HFF-Myc (cell line): ENCODE data around the gene ALDH16A1.

Experiments used
- DNase-seq: peaks from one replicate; pipeline ENCODE4 v3.0.0-alpha.2; 2011; ENCODE audit warnings: low read depth; ENCODE audit errors: extremely low read depth
- H3K4me3 ChIP-seq: replicated peaks from 2 replicates; pipeline ENCODE4 v1.5.1; 2011; ENCODE audit warnings: low read depth, mild to moderate bottlenecking, control low read depth, low read length
- TF ChIP-seq, protein P1 (sequence below): IDR thresholded peaks from 2 replicates; pipeline ENCODE4 v1.5.1; 2012; ENCODE audit warnings: mild to moderate bottlenecking, low read depth, low read length, control low read depth; ENCODE audit errors: missing control alignments

The ALDH16A1 gene

DNA sequence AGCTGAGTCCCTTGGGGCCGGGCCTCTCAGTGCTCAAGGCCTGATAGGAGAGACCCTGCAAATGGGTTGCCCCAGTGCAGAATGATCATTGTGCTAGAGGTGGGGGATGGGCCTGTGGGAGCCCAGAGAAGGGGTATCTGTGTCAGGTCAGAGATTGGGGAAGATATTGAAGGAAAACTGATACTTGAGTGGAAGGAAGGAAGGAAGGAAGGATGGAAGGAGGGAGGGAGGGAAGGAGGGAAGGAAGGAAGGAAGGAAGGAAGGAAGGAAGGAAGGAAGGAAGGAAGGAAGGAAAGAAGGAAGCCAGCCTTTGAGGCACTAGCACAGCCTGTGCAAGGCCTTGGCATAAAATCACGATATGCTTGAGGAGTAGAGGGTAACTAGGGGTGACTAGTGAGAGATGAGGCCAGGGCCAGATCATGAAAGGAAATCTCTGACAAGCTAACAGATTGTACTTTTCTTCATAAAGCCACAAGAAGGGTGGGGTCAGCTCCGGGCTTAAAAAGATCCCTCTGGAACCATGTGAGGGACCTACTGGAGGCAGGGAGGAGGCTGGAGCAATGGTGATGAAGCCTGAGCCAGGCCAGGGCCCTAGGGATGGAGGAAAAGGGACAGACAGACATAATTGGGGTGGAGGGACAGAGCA is 41.2 kb upstream of the ALDH16A1 start:
- no peak overlapping the region for H3K4me3 ChIP-seq
- TF ChIP-seq, protein P1, sequence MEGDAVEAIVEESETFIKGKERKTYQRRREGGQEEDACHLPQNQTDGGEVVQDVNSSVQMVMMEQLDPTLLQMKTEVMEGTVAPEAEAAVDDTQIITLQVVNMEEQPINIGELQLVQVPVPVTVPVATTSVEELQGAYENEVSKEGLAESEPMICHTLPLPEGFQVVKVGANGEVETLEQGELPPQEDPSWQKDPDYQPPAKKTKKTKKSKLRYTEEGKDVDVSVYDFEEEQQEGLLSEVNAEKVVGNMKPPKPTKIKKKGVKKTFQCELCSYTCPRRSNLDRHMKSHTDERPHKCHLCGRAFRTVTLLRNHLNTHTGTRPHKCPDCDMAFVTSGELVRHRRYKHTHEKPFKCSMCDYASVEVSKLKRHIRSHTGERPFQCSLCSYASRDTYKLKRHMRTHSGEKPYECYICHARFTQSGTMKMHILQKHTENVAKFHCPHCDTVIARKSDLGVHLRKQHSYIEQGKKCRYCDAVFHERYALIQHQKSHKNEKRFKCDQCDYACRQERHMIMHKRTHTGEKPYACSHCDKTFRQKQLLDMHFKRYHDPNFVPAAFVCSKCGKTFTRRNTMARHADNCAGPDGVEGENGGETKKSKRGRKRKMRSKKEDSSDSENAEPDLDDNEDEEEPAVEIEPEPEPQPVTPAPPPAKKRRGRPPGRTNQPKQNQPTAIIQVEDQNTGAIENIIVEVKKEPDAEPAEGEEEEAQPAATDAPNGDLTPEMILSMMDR = no peak
- DNase-seq = no peak

DNA sequence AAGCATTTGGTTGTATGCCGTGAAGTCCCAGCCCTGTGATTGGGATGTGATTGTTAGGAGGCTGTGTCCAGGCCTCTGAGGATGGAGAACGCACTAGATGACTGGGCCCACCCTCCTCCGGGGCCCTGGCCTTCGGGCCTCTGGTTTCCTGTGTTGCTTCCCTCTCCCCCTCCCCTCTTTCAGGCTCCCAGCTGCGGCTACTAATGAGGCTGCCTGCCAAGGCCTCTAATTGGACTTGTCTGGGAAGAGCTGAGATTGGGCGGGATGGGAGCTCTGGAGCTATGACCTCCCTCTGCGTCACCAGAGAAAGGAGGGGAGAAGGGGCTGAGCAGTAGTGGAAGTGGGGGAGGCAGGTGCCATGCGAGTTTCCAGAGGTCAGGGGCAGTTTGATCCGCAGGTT is 39.7 kb upstream of the ALDH16A1 start:
- DNase-seq = no peak
- no peak overlapping the region for H3K4me3 ChIP-seq

DNA sequence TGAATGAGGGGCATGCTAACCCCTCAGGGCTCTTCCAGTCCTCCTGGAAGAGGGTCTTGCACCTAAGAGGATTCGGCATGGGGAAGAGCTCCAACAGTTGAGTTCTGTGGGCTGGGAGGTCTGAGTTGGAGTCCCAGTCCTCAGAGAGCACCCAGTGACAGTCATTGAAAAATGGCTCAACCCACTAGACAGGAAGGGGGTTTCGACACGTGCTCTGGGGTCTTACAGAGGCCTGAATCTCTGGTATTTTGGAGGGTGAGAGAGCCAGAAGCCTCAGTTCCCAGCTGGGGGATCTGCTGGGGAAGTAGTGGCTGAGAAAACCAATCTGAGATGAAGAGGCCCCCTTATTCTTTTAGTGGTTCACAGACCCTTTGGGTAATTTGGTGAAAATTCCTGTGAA is 38.8 kb upstream of the ALDH16A1 start:
- TF ChIP-seq, protein P1 = no peak
- no peak for DNase-seq
- no peak overlapping the region for H3K4me3 ChIP-seq

More for the DNA sequence above, 39.7 kb upstream of the ALDH16A1 start:
- TF ChIP-seq, protein P1 = no peak

DNA sequence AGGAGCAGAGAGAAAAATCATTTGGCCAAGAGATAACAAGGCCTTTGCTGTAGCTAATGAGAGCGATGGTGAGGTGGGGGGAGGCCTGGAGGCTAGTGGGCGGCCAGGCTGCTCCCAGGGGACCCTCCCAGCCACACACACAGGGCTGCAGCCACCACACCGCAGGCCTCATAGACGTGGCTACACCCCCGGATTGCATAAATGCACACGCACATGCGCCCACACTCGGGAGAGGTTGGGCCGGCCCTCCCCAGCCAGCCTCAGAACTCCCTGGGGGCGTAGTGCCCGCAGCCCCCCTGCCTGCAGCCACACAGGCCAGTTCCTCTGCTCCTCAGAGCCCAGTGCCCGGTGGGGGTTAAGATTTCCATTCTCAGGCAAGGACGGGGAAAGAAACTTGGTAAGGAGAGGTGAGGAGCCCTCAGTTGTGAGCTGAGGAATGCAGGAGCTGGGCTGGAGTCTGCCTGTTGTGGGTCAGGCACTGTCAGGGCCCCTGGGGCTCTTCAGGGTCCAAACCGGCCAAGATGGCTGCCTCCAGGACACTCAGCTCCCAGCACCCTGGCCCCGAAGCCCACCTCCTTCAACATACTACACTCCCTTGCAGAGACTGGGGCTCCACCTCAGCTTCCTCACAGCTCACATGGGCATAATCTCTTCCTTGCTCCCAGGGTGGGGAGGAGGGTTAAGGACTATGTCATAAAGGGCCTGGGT is 37.8 kb upstream of the ALDH16A1 start:
- H3K4me3 ChIP-seq = no peak overlapping the region
- DNase-seq = no peak
- TF ChIP-seq, protein P1 = no peak

DNA sequence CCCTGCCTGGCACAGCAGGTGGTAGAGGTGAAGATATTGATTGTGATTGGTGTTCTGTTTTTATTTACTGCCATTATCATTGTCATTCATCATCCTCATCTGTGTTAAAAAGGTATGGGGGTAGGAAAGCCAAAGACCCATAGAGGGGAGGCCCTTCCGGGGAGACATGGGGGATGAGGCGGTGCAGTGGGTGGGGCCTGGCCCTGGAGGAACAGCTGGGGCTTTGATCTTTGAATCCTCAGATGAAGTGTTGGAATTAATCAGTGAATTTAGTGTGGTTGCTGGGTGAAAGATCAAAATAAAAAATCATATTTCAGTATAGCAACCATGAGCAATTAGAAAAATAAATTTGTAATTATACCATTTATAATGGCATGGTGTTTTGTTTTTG is 37.2 kb upstream of the ALDH16A1 start:
- H3K4me3 ChIP-seq = no peak overlapping the region
- TF ChIP-seq, protein P1 = no peak
- no peak for DNase-seq

DNA sequence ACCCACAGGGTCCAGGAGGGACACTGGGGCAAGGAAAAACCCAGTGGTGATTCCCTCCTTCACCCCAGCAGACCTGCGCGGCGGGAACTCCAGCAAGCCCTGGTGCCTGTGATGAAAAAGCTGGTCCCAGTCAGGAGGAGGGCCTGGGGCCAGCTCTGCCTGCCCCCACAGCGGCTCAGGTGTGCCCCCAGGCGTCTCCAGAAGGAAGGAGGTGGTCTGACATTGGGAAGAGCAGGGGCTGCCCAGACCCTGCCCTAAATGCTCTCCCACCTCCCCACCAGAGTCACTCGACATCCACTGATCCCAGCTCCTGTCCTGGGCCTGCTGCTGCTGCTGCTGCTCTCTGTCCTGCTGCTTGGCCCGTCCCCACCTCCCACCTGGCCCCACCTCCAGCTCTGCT is 35.9 kb upstream of the ALDH16A1 start:
- H3K4me3 ChIP-seq = no peak overlapping the region
- DNase-seq = no peak
- TF ChIP-seq, protein P1 = no peak
